GM19238 (cell line): ENCODE measurements around the gene HOXA4.
A peak's percentile ranks its signal among the peaks of the same experiment; 100 is the strongest.

Experiments used
- DNase-seq: peaks from one replicate; pipeline ENCODE4 v3.0.0; 2011; ENCODE audit warnings: low spot score; ENCODE audit not compliant: insufficient read length

HOXA4 gene

DNA sequence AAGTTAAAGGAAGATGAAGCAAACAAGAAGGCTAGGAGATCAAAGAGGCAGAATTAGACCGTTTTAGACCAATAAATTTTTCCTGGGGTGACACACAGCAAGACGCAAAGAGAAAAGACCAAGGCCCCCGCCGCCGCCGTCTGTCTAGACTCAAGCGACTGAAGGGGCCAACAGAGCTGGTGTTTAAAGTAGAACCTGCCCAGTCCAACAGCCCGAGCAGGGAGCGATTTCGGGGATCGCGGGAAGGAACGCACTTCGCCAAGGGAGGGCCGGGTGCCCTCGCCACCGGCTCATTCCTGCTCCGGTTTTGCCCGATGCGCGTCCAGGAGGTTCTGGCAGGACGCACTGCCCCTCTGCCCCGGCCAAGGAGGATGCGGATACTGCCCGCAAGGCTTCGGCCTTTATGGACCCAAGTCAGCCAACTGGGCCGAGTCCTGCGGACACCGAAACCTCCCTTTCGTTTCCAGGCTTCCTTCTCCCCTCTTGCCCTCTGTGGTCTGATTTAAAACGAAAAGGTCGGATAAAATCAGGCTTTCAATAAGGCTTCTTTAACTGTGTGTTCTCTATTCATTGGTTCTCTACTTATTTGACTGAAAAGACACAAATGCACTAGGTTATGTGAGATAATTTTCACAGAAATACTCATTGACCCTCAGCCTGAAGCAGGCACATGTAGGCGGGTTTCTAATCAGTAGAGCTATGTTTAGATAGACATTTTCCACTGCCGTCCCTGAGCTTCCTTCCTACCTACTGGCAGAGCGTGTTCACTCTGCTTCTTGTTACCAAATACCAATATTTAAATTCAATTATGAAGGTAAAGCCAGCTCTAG, 28.1 kb upstream of the HOXA4 start:
- DNase-seq, result no peak

DNA sequence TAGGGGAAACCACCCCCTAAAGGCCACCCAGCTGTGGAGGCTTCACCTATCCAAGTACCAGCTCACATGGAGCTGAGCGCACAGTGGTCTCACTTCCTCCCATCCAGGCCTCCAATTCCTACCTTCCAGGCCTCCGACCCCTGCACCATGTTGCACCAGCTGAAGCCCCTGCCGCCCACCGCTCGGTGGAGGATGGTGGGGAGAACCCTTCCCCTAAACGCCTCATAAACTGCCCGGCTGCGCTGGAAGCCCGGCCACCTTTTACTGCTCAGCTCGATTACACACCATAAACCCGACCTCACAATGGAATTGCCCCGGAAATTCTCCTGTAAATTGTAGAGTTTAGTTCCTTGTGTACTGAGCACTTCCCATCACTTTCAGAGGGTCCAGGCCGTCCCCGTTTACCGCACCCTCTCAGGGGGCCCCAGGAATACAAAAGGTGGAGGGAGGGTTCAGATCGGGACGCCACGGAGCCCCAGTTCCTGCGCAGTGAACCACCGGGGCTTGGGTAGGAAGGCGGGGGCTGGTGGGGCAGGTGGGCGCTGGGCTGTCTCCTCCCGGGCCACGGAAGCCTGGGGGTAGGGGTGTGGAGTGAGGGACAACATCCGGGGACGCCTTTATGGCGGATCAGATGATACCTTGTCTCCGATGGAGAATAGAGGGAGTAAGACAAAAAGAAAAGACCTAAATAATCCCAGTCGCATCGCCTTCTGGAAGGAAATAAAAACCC, 27.3 kb upstream of the HOXA4 start:
- DNase-seq, result no peak

DNA sequence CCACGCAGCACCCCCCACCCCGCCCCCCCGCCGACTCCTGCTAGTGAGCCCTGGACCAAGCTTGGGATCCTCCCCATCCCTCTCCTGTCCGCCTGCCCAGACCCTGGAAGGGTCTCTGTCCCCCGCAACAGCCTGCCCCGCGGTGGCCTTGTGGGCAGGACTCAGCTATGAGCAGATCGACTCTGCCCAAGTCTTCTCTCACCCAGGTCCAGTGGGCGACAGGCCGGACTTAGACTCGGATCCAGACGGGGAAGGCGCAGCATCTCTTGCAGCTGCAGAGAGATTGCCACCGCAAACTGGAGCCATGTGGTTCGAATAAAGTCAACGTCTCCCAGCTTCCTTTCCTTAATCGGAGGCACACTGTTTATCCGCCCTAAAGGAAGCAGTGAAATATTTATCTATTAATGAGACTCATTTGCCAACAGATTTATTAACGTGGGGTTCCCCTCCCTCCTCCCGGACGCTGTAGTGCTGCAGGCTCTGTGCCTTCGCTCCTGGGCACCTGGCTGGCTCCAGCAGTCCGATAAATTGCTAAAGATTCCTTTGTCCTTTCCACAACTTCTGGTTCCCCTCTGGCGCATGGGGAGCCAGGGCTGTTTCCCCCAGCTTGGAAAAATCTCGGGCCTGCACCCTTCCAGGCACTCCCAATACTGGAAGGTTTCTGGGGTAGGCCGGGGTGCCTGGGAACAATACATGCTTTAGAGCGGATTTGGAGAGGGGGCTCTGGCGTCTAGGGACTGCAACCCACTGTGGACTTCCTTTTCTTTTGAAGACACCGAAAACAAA, 26.6 kb upstream of the HOXA4 start:
- DNase-seq, result no peak

- no peak for DNase-seq
These were observed 25.9 kb upstream of the HOXA4 start, which contains the start of gene HOXA7 for GRCh38 chr7:27156508-27156898. Gene HOXA7, minus strand, starts transcription at chr7:27156675. Its CDS starts 130 bp downstream, at chr7:27156545.

DNA sequence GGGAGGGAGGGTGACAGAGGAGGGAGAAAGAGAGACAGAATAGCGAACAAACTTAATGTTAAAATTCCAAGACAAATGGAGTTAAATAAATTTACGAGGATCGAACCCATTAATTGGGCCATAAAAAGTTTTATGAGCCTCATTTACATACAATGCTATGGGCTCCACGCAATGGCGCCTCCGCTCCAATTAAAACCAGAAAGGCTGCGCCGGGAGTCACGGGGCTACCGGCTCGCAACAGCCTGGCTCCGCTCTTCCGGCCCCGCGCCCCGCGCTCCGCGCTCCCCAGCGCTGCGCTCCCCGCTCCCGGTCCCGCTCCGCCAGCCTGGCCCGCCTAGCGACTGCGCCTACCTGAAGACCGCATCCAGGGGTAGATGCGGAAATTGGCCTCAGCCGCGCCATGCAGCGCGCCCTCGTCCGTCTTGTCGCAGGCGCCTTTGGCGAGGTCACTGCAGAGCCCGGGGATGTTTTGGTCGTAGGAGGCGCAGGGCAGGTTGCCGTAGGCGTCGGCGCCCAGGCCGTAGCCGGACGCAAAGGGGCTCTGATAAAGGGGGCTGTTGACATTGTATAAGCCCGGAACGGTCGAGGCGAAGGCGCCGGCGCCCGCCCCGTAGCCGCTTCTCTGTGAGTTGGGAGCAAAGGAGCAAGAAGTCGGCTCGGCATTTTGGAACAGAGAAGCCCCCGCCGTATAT, 25.4 kb upstream of the HOXA4 start:
- DNase-seq, result no peak

GRCh38 chr7:27154901-27155815, 24.6 kb upstream of the HOXA4 start:
- no peak for DNase-seq

- DNase-seq, result no peak
These were observed 23.8 kb upstream of the HOXA4 start for GRCh38 chr7:27154369-27154768.

DNA sequence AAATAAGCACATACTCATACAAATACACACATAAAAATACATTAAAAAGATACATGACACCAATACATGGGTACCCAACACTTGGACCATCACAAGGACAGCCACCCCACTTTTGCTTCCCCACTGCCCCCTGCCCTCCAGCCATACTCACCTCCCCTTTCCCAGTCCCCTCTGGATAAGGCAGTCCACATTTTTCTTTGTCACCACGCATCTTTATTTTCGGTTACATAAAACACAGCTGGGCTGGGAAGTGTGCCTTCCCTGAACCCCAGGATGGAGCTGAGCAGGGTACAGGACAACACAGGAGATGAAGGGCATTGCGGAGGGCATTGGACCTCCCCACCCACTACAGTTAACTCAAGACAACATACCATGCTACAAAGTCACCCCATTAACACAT, 23.0 kb upstream of the HOXA4 start:
- DNase-seq, result no peak

GRCh38 chr7:27152816-27153442, 22.4 kb upstream of the HOXA4 start:
- no peak for DNase-seq

GRCh38 chr7:27151931-27152815, 21.6 kb upstream of the HOXA4 start, which contains the start of gene HOXA3:
Gene HOXA3, minus strand, starts transcription at chr7:27152583. Its CDS starts 41,943 bp downstream, at chr7:27110640.
- no peak for DNase-seq

DNA sequence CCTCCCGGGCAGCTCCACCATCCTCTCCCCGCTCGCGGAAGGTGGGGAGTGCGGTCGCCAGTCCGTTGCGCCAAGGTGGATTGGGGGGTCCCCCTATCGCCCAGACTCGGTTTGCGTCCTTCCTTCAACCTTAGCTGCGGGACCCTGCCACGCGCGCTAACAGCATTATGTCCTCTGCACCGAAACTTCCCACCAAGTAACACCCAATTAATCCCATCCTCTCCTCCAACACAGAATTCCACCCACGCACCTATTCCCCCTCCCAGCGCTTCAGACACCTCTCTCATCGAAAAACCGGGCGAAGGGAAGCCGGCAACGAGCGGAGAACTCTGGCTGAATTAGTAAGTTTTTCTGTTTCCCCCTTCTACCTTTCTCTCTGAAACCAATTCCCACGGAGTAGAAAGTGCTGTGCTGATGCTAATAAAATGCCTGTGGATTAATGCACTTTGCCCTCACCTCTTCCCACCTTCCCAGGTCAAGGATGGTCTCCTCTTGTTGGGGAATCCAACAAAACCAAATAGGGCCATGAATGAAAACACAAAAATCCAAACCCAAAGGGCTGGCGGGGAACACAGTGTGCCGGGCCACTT, 20.9 kb upstream of the HOXA4 start:
- no peak for DNase-seq

- DNase-seq, result peak; percentile 84
These were observed 20.2 kb upstream of the HOXA4 start for GRCh38 chr7:27150568-27151340.

GRCh38 chr7:27149842-27150567, 19.4 kb upstream of the HOXA4 start:
- DNase-seq, result no peak

GRCh38 chr7:27148756-27149641, 18.4 kb upstream of the HOXA4 start:
- no peak for DNase-seq

- DNase-seq, result no peak
These were observed 17.6 kb upstream of the HOXA4 start for GRCh38 chr7:27148031-27148755.
